NCI-H2029 treated with DMSO at 0.1 percent for 48 hours (cell line): Measurements from ENCODE around the gene HERPUD2.
"Not testable (repeated sequence)": the region's sequence is repeated elsewhere in the genome, so short reads cannot be mapped to it uniquely, and the experiment has no call there.

Experiments
- DNase-seq: peaks from one replicate; lab custom pipeline; 2025; lab: John Stamatoyannopoulos, UW

HERPUD2 gene

DNA sequence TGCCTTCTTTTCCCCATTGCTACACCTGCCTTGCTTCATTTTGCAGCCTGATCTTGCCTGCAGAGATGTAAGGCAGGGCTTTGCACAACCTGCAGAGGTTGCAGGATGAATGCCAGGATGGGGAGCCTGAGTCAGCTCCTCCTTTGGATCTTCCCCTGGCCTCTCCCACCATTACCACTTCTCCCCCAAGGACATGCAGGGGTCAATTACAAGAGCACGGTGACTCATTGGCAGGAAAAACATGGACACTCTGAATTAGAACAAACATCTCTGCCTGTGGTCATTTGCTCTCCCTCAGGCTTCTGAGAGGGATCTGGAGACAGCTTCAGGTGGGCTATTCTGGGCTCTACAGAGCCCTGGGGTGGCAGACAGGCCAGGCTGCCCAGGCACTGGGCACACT, 89.2 kb downstream of the HERPUD2 start:
- DNase-seq: no peak

GRCh38 chr7:35604595-35604994, 90.3 kb downstream of the HERPUD2 start:
- DNase-seq: no peak

GRCh38 chr7:35599645-35600044, 95.3 kb downstream of the HERPUD2 start:
- no peak for DNase-seq

- DNase-seq: no peak
Measured at GRCh38 chr7:35599061-35599460, 95.9 kb downstream of the HERPUD2 start.

DNA sequence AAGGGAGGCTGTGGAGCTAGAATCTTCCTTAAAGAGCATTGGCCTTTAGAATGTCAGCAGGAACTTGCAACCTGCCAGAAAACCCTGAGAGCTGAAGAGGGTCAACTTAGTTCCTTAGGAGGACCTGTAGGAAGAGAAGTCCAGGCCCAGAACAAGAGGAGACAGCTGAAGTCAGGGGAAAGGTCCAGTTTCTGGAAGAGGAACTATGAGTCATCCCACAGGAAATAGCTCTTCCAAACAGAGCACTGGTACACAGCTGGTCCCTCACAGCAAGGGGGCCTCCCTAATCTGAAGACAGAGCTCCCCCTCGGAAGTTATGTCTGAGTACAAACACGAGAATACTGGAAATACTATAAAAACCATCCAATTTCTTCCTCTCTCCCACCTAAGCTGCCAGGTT, 98.9 kb downstream of the HERPUD2 start:
- DNase-seq: no peak

DNA sequence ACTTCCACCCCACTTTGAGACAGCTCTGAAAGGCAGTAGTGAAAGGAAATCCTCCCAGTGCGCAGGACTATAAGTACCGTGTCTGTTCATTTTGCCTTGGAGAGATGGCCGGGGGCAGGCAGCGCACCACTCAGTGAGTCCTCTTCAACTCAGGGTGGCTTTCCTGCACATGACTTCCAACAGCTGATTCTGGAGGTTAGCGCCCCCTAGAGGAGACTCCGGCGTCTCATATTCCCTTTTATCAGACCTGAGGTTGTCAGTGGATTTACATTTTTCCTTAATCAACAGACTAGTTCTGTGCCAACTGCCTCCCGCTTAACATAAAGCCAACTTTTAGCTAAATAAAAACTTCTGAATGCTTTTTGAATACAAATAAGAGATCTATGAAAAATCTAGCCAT, 101.0 kb downstream of the HERPUD2 start:
- no peak for DNase-seq

DNA sequence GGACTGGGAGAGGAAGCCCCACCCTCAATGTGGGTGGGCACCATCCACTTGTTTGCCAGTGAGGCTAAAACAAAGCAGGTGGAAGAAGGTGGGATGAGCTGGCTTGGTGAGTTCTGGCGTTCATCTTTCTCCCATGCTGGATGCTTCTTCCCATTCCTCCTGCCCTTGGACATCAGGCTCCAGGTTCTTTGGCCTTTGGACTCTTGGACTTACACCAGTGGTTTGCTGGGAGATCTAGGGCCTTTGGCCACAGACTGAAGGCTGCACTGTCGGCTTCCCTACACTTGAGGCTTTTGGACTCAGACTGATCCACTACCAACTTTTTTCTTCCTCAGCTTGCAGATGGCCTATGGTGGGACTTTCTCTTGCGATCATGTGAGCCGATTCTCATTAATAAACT, 106.3 kb downstream of the HERPUD2 start:
- no peak for DNase-seq

DNA sequence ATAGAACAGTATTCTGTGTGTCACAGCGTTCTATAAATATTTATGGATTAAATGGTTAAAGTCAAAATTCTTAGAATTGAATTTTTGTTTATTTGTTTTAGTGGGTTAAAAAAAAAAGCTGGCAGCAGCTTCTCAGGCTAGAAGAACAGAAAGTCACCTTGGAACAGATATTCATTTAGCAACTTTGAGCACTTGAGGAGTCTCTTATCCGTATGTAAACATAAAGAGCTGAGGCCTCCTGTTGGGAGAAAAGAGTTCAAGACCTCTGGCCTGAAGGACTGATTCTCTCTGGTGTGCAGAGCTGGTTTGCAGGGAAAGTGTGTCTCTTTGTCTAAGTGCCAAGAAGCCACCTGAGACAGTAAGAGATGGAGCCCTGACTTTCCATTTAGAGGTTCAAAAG, 109.9 kb downstream of the HERPUD2 start:
- DNase-seq: no peak

DNA sequence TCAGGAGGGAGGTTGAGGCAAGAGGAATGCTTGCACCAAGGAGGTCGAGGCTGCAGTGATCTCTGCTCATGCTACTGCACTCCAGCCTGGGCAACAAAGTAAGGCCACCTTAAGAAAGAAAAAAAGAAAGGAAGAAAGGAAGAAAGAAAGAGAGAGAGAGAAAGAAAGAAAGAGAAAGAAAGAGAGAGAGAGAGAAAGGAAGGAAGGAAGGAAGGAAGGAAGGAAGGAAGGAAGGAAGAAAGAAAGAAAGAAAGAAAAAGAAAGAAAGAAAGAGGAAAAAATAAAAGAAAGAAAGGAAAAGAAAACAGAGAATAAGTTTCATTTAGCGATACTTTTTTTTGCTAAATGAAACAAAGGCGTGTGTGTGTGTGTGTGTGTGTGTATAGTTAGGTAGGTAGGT, 110.4 kb downstream of the HERPUD2 start:
- not testable (repeated sequence) for DNase-seq
